Inflammatory macrophage treated with lipopolysaccharide for 4 hours (primary cell): ENCODE results near the gene DIAPH1.

ENCODE experiments used
- DNase-seq: peaks from one replicate; pipeline ENCODE4 v3.0.0-alpha.2; 2020

Gene DIAPH1

DNA sequence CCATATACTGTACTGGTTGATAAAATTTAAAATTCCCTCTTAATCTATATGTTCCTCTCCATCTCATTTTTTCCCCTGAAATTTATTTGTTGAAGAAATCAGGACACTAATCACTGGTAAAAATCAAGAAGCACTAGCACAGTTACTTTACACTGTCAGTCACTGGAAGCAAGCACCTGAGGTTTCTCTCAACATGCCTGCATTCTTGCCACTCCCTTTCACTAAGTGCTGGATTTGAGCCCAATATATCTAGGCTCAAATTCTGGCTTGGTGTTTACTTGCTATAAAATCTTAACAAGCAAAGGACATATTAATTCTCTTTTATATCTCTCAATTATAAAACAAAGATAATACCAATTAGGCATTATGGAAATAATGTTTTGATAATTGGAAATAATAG lies 58.6 kb downstream of the DIAPH1 start:
- no peak for DNase-seq

DNA sequence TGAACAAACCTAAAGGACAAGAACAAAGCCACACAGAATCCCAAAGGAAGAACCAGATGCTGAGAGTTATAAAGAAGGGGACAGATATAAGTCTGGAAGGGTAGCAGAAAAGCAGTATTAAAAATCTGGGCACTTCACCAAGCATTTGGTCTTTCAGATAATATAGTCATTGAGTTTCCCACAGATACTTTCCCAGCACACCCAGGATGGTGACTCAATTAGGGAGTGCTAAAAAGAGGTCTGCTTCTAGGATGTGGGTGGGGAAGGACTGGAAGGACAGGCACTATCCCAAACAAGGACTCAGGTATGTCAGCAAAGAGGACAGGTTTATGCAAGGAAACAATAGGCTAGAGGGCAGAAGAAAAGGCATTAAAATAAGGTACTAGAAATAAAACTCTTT lies 59.3 kb downstream of the DIAPH1 start:
- no peak for DNase-seq

DNA sequence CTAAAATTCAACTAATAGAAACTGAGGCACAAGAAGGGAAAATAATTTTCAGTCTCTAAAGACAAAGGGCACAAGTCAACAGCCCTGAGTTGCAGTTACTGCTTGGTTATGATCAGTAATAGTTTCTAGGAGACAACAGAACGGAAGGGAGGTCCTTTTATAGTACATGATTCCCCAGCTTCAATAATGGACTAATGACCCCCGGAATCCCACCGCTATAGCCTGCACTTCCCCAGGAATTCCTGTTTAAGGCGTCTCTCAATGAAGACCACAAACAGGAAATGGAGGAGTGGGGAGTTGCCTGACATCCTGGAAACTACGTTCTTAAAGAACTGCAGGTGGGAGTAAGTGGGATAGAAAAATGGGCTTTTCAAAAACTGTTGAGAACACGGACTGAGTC lies 60.6 kb downstream of the DIAPH1 start:
- DNase-seq: no peak

DNA sequence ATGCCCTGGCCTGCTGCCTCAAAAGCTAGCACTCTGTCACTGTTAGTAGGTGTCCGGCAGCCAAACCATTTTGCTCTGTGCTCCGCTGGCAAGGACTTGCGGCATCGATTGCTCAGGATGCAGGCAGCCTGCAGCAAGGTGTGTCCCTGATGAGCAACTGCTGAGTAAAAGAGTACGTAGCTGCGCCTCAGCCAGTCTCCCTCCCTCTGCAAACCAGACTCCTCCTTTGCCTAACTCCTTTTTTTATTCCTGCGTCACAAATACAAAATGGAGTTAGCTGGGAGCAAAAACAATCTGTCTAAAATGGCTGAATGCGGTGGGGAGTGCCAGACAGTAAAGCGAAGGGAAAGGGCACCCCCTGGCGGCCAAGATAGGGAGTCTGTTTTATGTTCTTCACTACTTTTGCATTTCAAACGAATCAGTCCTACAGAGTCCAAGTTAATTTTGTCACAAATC lies 61.1 kb downstream of the DIAPH1 start:
- DNase-seq: peak; percentile 54

DNA sequence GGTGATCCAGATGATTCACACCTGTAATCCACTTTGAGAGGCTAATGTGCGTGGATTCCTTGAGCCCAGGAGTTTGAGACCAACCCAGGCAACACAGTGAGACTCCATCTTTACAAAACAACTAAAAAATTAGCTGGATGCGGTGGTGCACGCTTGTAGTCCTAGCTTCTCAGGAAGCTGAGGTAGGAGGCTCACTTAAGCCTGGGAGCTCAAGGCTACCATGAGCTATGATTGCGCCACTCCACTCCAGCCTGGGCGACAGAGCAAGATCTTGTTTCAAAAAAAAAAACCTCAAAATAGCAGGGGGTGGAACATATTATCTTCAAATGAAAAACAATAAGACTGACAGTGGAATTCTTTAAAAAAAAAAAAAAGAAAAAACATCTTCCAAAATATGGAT lies 70.9 kb downstream of the DIAPH1 start:
- no peak for DNase-seq

DNA sequence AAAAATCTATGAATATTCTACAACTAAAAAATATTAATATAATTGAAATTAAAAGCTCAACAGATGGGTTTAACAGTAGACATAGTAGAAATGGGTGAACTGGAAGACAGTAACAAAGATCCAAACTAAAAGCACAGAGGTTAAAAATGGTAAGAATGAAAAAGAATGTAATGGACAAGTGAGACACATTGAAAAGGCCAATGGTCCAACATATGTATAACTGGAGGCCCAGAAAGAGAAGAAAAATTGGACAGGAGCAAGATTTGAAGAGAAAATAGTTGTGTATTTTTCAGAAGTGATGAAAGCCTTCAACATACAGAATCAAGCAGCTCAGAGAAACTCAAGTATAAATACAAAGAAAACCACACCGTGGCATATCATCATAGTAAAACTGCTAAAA lies 71.3 kb downstream of the DIAPH1 start:
- no peak for DNase-seq

DNA sequence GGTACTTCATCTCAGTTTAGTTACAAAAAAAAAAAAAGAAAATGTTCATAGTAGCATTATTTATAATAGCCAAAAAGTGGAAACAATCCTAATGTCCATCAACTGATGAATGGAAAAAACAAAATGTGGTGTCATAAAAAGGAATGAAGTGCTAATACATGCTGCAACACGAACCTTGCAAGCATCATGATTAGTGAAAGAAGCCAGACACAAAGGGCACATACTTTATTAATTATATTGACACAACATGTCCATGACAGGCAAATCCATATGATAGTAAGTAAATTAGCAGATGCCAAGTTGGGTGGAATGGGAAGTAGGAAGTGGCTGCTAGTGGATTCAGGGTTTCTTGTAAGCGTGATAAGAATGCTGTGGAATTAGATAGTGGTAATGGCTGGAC lies 75.7 kb downstream of the DIAPH1 start:
- no peak for DNase-seq

DNA sequence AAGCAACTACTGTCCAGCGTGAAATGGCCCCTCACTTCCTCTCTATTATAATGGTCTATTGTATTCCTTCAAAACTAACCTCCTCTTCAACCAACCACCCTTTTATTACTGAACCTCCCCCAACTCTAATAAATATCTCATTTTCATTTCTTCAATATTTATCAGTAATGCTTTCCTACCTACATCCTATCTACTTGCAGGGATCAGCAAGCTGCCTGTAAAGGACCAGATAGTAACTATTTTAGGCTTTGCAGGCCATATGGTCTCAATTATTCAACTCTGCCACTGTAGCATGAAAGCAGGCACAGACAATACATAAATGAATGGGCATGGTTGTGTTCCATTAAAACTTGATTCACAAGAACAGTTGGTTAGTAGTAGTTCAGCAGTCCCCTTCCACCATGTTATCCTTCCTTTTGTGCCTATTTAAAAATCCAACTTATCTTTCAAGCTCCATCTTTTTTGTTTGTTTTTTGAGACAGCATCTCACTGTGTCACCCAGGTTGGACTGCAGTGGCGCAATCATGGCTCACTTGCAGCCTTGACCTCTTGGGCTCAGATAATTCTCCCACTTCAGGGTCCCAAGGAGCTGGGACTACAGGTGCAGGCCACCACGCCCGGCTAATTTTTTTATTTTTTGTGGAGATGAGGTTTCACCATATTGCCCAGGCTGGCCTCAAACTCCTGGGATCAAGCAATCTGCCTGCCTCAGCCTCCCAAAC lies 84.1 kb downstream of the DIAPH1 start:
- DNase-seq: no peak

DNA sequence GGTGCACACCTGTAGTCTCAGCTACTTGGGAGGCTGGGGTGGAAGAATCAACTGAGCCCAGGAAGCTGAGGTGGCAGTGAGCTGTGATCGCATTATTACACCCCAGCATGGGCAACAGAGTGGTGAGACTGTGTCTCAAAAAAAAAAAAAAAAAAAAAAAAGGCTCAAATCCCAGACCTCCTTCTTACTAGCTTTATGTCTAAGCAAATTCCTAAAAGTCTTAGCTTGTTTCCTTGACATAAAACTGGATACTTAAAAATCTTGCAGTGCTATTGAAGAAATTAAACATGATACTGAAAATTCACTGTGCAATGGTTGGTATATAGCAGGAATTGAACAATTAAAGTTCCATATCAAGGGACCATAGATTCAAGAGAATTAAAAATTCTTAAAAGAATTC lies 84.9 kb downstream of the DIAPH1 start:
- DNase-seq: no peak

DNA sequence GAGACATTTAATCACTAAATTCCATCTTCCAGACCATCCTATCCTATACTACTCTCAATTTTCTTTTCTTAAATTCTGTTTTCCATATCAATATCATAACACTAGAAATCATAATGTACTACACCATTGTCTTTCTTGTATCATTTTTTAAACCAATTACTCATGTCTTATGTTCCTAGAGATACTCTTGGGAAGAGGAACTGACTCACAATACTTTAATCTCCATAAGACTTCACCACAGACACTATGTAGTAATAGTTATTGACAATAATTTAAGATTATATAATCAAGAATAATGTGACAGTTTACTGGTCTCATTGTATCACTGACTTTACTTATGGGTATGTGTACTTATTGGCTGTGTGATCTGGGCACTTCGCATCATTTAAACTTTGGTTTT lies 86.1 kb downstream of the DIAPH1 start:
- no peak for DNase-seq

DNA sequence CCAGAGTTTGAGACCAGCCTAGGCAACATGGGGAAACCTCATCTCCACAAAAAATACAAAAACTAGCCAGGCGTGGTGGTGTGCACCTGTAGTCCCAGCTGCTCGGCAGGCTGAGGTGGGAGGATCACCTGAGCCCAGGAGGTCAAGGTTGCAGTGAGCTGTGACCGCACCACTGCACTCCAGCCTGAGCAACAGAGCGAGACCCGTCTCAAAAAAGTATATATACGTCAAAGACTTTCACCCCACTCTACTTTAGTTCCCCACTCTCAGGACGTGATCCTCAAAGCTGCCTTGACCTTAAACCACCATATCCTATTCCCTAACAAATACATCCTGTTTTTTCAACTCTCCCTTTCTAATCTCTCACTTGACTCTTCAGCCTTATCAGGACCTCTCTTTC lies 88.9 kb downstream of the DIAPH1 start:
- DNase-seq: no peak

DNA sequence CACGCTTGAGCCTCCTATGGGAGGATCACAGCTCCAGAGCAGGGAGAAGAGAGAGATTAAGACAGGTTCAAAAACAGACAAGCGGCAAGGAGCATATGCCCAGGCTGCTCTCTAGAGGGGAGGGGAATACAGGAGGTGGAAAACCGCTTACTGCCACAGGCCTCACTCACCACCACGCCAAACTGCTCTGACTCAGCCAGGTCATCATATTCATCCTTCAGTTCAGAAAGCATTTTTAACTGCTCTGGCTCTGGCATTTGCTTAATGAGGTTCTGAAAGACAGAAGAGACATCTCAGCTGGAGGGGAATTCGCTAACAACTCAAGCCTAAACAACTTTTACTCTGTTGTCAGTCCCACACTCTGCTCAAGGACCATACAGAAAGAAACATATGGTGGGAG lies 89.8 kb downstream of the DIAPH1 start:
- no peak for DNase-seq

DNA sequence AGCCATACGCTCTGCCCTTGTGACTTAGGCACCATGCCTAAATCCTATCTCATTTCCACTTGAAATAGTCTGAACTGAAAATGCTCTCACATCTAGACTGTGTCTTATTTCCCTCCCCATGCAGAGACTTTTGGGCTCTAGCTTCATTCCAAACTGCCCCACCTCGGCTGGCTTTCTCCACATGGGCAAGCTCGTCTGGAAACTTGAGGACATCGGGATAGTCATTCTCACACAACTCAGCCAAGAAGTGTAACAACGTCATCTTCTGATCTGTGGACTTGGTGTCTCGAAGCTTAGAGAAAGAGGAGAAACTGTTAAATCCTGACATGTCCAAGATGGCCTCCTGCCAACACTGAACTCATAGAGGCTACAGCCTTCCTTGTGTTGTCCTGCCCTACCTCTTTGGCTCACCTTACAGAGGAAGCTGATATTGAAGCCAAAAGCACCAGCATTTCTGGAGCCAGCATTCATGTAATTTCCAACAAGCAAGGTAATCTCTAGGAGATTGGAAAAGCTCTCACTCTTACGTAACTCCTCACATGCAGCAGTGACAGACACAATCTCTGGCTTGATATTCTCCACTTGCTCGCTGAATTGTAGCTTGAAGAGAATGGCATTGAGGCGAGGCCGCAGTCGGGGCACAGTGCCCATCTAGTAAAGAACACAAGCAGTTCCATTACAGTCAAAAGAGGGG lies 90.4 kb downstream of the DIAPH1 start:
- DNase-seq: no peak

DNA sequence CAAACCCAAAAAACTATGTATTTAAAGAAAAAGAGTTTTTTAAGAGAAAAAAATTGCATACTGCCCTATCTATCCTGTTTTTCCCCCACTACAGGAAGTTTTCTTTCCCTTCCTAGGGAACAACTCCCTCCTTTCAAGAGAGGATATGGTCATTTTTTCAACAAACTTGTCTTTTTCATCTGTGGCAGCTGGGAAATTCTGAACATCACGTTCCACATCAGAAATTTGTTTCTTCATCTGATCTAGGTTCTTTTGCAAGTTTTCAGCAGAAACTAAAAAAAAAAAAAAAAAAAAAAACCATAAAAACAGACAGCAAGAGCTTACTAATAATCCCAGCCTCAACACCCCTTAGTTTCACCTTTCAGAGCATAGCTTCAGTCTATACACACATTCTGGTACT lies 91.4 kb downstream of the DIAPH1 start:
- DNase-seq: no peak

DNA sequence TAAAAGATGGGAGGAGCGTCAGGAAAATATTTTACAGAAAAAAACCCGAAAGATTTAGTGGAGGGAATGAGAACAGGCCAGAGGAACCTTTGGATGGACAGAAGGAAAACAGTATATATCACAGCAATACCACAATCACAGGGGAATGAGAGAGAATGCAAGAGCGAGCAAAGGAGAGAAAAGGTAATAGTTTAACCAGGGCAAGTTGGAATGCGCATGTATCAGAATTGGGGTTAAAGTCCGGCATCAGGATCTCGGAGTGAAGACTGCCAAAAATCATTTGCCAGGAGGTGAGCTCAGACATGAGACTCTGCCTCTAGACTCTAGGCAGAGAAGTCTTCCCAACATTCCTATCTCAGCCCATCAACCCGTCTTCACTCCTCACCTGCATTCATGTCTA lies 93.1 kb downstream of the DIAPH1 start:
- no peak for DNase-seq

DNA sequence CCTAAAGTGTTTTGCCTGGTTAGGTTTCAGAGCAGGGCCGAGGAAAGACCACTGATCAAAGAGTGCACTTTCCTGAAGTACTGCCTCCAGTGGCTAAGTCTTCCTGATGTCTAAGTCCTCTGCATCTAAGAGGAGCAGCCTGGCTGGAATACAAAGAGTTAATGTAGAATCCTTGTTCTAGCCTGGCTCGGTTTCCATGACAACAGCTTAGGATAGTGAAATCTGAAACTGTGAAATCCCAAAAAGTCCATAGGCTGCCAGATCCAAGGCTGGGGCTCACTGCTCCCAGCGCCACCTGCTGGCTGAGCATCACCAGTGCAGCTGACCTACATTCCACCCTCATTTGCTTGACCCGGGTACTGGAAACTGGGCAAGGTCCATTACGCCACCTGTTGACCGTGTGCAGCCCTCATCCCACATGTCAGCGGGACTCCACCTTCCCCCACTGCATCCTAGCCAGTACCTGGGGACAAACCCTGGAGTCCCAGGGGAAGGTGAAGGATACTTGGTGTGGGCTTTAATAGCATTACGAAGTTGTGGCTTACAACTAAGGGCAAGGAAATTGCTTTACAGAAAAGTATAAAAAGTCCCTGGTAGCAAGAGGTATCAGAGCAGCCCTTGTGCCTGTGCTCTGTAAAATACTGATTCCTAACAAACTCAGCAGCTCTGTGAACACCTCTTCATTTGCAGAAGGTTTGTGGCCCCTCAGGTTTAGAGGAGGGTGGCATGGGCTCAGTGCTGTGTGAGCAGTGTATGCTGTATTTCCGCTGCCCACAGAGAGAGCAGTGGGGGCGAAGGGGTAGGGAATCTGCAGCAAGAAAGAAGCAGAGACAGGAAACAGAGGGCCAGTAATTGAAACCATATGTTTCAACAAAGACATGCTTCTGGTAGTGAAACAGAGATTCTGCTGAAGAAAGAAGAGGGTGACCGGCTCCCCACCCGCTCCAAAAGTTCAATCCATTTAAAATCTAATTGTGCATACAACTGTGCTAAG lies 93.9 kb downstream of the DIAPH1 start:
- peak; percentile 88 for DNase-seq

DNA sequence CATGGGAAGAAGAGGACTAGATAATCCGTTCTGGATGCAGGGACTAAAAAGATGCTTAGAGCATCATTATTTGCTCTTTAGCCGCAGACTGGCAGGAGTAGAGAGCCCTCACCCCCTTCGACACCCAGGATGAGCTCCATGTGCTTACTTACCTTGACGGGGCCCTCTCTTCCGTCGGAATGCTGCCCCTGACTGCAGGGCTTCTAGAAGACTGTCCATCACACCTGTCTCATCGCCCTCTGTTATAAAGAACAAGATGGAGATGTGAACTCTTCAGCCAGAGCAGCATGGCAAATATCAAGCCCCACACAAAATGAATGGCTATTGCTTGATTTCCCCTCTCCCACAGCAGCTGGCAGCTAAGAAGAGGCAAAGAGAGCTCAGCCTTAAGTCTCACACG lies 94.8 kb downstream of the DIAPH1 start:
- no peak for DNase-seq

DNA sequence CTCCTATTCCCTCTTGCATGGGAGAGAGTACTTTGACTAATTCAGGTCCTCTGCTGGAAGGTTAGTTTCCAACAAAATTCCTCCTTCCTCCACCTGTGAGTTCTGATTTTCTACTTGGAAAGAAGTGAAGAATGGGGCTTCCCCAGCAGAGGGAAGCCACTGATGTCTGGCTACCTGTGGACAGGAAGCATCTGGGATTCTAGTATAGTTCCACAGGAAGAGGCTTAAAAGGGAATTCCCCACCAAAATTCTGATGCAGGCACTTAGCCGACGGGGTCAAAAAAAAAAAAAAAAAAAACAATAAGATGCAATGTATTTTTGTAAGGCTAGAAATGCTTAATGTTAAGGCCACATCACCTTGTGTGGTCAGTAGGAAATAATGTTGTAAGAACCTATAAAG lies 96.5 kb downstream of the DIAPH1 start:
- DNase-seq: no peak

DNA sequence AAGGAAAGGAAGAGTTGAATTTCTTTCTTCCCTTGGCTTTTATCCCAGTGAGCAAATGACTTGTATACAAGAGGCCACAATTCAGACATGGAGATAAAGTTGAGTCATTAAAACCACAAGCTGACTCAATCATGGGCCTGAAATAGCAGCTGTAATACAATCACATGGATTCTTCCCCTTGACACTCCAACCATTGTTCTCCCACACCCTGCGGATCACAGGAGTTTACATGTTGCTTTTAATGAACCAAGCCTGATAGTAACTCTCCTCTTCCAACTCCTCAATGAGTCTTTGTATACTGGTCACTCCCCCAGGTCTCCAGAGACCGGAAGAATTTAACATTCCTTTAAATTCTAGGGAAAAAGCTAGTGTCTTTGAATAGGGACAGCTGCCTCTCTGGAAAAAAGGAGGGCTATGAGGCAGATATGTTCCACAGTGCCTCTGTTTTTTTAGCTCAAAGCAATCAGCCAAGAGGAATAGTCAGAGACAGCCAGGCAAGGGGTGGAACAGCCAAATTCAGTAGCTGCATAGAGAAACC lies 97.5 kb downstream of the DIAPH1 start:
- peak; percentile 92 for DNase-seq

DNA sequence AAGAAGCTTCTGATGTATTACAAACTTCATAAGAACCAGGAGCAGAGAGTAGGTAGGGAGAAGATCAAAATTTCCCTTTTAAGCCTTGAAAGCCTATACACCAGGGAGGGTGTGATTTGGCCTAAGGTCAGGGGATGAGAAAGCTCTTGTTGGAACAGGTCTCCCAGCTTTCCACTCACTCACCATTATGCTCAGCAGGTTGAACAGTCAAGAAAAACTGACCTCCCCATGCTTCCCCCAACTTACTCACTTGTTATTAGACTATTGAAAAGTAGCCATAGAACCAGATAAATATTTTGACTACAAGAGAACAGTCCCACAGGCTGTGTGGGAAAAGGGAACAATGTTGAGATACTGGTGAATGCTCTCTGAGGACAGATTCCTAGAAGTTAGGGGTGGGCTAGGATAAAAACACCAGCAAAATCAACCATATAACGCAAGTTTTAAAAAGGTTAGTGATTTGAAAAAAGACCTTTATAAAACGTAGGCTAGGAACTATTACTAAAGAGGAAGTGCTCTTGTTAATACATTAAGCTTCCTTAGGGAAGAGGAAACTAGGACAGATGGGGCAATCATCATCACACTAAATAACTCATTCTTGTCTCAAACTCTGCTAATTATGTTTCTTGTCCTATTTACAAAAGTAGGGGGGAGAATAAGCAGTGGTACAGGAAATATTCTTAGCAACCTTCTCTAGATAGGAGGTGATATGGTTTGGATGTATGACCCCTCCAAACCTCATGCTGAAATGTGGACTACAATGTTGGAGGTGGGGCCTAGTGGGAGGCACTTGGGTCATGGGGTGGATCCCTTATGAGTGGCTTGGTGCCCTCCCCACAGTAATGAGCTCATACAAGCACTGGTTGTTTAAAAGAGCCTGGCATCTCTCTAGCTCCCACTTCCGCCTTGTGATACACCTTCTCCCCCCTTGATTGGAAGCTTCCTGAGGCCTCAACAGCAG lies 98.9 kb downstream of the DIAPH1 start:
- DNase-seq: peak; percentile 74

DNA sequence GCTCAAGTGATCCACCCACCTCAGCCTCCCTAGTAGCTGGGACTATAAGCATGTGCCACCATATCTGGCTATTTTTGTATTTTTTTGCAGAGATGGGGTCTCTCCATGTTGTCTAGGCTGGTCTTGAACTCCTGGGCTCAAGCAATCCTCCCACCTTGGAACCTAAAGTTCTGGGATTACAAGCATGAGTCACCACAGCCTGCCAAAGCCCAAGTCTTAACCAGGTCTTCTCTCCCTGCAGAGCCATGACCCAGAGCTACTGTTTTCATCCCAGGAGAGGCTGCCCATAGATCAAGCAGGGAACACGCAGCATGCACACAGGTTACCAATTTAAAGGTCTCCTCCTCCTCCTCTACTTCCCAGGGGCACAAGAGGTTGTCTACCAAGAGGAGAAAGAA lies 100.2 kb downstream of the DIAPH1 start:
- no peak for DNase-seq
